B cell (primary cell): Measurements from ENCODE around the gene SLC12A6.

Experiments used
- CTCF ChIP-seq: fragments of 200-600 bp; IDR thresholded peaks from one replicate; pipeline ENCODE4 v1.8.0; 2022; ENCODE audit warnings: antibody characterized with exemption, mild to moderate bottlenecking
- EZH2 ChIP-seq: IDR thresholded peaks from 2 replicates; pipeline ENCODE4 v1.6.1; 2012; ENCODE audit warnings: borderline replicate concordance, low read depth, mild to moderate bottlenecking, moderate library complexity, low read length; ENCODE audit not compliant: insufficient read depth, poor library complexity, severe bottlenecking

GRCh38 chr15:34223904-34224596 lies 113.5 kb downstream of the SLC12A6 start:
- no peak for TF ChIP-seq CTCF
- no peak for TF ChIP-seq EZH2
